ENCODE data around the gene C10orf53.

The C10orf53 gene

DNA sequence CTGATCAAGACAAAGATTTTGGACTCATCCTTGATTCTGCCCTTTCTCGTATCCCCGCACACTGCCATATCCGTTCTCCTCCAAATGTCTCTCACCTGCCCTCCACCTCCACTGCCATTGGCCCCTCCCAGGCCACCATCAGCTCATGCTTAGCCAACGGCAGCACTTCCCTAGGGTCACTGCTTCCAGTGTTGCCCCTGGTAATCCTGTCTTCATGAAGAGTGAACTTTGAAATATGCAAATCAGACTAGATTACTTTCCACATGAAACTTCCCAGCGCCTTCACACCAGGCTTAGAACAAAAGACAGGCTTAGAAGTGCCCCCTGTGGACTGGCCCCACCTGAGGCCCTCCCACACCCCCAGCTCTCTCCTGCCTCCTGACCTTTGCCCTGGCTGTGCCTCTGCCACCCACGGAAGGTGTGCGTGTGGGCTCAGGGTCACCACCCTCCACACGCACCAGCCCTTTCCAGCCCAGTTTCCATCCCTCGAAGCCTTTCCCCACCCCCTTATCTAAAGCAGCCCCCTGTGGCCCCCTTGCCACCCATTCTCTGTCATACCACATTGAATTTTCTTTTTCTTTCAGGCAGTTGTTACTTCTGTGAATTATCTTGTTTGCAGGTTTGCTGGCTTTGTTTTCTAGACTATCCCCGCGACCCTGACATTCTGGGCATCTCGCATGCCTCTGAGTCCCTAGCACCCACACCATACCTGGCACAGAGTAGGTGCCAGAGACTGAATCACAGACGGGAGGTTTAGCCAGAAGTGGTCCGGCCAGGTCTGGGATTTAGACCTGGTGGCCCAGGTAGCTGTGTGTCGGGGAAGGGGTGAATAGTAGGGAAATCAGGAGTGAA is 26.8 kb upstream of the C10orf53 start:
- TF ChIP-seq, protein P1, sequence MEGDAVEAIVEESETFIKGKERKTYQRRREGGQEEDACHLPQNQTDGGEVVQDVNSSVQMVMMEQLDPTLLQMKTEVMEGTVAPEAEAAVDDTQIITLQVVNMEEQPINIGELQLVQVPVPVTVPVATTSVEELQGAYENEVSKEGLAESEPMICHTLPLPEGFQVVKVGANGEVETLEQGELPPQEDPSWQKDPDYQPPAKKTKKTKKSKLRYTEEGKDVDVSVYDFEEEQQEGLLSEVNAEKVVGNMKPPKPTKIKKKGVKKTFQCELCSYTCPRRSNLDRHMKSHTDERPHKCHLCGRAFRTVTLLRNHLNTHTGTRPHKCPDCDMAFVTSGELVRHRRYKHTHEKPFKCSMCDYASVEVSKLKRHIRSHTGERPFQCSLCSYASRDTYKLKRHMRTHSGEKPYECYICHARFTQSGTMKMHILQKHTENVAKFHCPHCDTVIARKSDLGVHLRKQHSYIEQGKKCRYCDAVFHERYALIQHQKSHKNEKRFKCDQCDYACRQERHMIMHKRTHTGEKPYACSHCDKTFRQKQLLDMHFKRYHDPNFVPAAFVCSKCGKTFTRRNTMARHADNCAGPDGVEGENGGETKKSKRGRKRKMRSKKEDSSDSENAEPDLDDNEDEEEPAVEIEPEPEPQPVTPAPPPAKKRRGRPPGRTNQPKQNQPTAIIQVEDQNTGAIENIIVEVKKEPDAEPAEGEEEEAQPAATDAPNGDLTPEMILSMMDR (IDR thresholded peaks at IDR 0.05; ENCODE audit: low read depth, low read length, missing control alignments) = no peak
- H3K4me3 ChIP-seq (ENCODE audit: low read depth, low read length) = no peak overlapping the region
- in situ Hi-C loops (cut with HindIII; ENCODE audit: low sequenced_read_pairs) = no loop called here
- DNase-seq (ENCODE audit: low read depth) = no peak

DNA sequence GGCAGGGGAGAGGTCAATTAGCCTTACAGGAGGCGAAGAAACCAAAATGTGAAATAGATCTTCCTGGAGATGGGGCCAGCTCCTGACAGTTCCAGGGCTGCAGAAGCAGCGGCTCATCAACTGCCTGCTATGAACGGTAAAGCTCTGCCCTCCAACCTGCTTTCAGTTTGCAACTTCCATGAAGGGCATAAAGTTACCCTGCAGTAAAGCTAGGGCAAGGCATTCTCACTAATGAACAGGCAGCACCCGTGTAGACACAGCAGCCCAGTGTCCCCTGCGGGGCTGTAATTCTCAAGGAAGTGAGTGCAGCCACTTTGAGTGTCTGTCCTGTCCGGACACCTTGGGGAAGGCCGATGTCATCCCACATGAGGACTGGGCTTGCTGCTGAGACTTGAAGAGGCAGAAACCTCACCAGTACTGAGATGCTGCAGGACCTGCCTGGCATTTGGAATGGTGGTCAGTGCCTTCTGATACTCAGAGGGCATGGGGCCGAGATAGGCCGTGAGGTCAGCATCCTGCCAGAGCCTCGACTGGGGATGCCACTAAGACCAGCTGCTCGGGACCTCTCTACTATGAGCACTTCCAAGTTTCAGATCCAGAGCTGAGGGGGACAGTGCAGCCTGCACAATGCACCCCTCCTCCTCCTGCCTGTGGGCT is 26.1 kb upstream of the C10orf53 start:
- in situ Hi-C loops (cut with HindIII; ENCODE audit: low sequenced_read_pairs) = no loop called here
- H3K4me3 ChIP-seq (ENCODE audit: low read depth, low read length) = no peak overlapping the region
- DNase-seq (ENCODE audit: low read depth) = no peak
- TF ChIP-seq, protein P1 (IDR thresholded peaks at IDR 0.05; ENCODE audit: low read depth, low read length, missing control alignments) = no peak

DNA sequence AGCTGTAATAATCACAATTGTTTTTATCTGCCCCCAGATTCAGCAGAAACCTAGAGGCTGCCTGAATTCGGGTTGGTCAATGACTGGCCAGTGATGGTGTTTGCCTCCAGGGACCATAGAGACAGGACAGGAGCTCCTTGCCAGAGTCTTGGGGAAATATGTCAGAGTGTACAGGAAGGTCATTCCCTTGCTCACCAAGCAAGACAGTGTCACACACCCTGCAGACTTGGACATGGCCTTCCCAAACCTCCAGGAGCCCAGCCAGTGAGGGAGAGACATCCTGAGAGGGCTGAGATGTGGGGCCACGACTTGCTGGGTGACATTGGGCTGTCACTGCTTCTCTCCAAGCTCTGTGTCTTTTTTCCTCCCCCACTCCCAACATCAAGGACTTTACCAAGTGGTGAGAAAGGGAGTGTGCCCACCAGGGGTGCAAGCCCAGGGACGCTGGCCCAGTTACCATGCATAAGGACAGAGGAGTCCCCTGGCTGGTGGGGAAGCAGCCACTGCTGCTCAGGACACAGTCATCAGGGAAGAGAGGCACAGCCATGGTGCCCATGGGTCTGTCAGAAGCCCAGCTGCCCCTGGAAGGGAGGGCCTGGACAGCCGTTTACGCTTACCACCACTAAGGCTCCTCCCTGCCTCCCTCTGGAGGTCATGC is 25.3 kb upstream of the C10orf53 start:
- TF ChIP-seq, protein P1 (IDR thresholded peaks at IDR 0.05; ENCODE audit: low read depth, low read length, missing control alignments) = no peak
- no peak for DNase-seq (ENCODE audit: low read depth)

DNA sequence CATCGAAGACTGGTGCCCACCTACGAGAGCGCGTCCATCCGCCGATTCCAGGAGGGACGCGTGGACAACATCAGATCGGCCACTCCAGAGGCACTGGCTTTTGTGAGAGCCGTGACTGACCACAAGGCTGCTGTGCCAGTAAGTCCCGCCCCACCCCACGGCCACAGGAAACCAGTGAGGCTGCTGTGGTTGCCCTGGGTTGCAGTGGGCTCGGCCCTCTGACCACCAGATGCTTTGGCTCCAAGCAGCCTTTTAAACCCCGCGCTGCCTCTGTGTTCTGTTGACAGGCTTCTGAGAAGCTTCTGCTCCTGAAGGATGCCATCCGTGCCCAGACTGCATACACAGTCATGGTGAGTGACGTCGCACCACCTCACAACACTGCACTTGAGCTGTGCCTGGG is 24.4 kb upstream of the C10orf53 start:
- DNase-seq (ENCODE audit: low read depth) = no peak
- TF ChIP-seq, protein P1 (IDR thresholded peaks at IDR 0.05; ENCODE audit: low read depth, low read length, missing control alignments) = no peak
- H3K4me3 ChIP-seq (ENCODE audit: low read depth, low read length) = no peak overlapping the region
- in situ Hi-C loops (cut with HindIII; ENCODE audit: low sequenced_read_pairs) = loop anchor here (5.0 kb wide), 1 partner anchor 37 kb away; no protein-coding TSS in a partner anchor

More for the DNA sequence above, 25.3 kb upstream of the C10orf53 start:
- no peak overlapping the region for H3K4me3 ChIP-seq (ENCODE audit: low read depth, low read length)
- in situ Hi-C loops (cut with HindIII; ENCODE audit: low sequenced_read_pairs) = no loop called here

DNA sequence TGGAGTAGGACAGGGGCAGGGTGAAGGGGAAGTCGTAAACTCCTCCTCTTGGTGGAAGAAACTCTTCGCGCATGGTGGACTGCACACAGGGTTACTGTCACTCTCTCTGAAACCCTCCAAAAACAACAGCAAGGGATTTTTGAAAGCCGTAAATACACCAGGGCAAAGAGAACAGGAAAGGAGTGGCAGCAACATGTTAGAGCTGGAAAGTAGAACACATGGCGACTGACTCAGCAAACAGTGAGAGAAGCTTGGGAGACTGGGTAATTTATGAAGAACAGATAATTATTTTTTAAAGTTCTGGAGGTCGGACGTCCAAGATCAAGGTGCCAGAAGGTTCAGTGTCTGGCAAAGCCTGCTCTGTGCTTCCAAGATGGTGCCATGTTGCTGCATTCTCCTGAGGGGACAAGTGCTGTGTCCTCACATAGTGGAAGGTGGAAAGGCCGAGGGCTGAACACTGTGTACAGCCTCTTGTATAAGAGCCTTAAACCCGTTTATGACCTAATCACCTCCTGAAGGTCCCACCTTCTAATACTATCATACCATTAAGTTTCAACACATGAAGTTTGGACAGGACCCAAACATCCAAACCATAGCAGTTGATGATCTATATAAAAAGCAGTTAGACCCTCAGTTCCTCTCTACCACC is 22.5 kb upstream of the C10orf53 start:
- DNase-seq (ENCODE audit: low read depth) = no peak
- in situ Hi-C loops (cut with HindIII; ENCODE audit: low sequenced_read_pairs) = loop anchor here (5.0 kb wide), 1 partner anchor 35 kb away; no protein-coding TSS in a partner anchor
- TF ChIP-seq, protein P1 (IDR thresholded peaks at IDR 0.05; ENCODE audit: low read depth, low read length, missing control alignments) = no peak
- no peak overlapping the region for H3K4me3 ChIP-seq (ENCODE audit: low read depth, low read length)

DNA sequence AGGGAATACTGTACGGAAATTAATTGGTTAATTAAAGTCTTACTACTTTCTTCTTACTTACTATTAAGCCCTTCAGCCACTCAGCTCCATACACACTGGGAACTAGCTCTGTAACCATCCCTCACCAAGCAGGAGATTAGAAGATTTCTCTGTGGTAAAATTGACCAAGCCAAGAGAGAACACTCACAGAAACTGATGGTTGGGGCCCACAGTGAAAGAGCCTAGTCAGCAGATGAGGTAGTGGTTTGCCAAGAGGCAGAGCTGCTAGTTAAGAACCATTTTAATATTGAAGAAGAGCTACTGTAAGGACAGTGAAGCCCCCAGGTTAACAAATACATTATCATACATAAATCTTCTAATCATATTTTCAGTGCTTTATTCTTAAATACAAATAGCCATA is 21.8 kb upstream of the C10orf53 start:
- TF ChIP-seq, protein P1 (IDR thresholded peaks at IDR 0.05; ENCODE audit: low read depth, low read length, missing control alignments) = no peak
- no peak for DNase-seq (ENCODE audit: low read depth)
- no peak overlapping the region for H3K4me3 ChIP-seq (ENCODE audit: low read depth, low read length)
- in situ Hi-C loops (cut with HindIII; ENCODE audit: low sequenced_read_pairs) = loop anchor here (5.0 kb wide), 1 partner anchor 35 kb away; no protein-coding TSS in a partner anchor
